Measurements from ENCODE around the gene DIPK1B.

DNA sequence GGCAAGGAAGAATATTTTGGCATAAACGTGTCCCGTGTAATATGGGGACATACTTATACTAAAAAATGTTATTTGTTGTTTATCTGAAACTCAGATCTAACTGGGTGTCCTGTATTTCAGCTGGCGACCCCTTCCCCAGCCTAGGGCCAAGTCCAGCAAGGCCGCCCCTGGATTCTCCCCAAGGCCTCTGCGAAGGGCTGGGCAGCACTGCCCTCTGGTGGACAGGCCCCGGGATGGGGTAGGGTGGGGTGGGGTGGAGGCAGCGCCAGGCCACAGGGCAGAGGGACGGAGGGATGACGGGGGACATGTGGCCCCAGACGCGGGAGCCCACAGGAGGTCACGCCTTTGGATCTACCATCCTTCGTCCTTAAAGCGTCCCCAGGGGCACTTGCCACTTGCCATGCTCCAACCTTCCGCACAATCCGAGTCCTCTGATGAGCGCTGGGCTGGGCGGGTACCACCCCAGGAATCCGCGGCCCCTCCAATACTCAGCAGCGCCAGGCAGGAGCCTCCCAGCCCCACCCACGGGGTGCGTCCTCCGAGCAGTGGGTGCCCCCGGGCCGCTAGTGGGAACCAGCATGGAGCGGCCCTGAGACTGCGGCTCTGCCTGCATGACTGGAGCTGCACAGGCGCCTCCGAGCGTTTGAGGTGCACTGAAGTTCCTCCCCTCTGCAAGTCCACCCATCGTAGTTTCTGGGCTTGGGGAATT, 18.1 kb upstream of the DIPK1B start:
- TF ChIP-seq, protein P1, sequence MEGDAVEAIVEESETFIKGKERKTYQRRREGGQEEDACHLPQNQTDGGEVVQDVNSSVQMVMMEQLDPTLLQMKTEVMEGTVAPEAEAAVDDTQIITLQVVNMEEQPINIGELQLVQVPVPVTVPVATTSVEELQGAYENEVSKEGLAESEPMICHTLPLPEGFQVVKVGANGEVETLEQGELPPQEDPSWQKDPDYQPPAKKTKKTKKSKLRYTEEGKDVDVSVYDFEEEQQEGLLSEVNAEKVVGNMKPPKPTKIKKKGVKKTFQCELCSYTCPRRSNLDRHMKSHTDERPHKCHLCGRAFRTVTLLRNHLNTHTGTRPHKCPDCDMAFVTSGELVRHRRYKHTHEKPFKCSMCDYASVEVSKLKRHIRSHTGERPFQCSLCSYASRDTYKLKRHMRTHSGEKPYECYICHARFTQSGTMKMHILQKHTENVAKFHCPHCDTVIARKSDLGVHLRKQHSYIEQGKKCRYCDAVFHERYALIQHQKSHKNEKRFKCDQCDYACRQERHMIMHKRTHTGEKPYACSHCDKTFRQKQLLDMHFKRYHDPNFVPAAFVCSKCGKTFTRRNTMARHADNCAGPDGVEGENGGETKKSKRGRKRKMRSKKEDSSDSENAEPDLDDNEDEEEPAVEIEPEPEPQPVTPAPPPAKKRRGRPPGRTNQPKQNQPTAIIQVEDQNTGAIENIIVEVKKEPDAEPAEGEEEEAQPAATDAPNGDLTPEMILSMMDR (IDR thresholded peaks at IDR 0.05), result peak; percentile 41
- TF ChIP-seq EMX1 (CRISPR knock-in tag; IDR thresholded peaks at IDR 0.05) (no peak), FOXK1 (CRISPR knock-in tag; IDR thresholded peaks at IDR 0.05) (no peak), ZNF317 (CRISPR knock-in tag; IDR thresholded peaks at IDR 0.05; ENCODE audit: borderline replicate concordance, low read depth) (no peak)
